Limb (tissue), 2 donors: ENCODE results near the gene C9orf50.
A peak's percentile ranks its signal among the peaks of the same experiment; 100 is the strongest.

Experiments used
- DNase-seq, 2 donors: peaks; one replicate each; pipeline ENCODE4 v3.0.0-alpha.2; 2016; ENCODE audit errors: extremely low spot score in 2 of 2

C9orf50 gene

DNA sequence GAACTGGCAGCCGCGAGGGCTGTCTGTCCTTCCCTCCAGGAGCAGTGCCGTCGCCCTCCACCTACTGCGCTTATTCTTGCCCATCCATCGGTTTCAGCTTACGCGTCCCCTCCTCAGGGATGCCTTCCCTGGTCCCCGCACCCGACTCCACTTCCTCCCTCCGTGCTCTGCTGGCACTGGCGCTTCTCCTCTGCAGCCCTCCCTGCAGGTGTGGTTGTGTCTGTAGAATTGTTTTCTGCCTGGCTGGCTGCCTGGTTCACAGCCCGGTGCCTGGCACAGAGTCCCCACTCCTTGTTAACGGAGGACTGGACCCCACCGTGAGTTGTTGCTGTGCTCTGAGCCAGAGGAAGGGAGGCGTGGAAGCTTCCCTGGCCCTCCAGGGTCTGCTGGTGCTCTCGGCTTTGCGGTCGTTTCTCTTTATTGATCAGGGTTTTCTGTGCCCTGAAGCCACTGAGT is 10.8 kb upstream of the C9orf50 start:
- DNase-seq: no peak

DNA sequence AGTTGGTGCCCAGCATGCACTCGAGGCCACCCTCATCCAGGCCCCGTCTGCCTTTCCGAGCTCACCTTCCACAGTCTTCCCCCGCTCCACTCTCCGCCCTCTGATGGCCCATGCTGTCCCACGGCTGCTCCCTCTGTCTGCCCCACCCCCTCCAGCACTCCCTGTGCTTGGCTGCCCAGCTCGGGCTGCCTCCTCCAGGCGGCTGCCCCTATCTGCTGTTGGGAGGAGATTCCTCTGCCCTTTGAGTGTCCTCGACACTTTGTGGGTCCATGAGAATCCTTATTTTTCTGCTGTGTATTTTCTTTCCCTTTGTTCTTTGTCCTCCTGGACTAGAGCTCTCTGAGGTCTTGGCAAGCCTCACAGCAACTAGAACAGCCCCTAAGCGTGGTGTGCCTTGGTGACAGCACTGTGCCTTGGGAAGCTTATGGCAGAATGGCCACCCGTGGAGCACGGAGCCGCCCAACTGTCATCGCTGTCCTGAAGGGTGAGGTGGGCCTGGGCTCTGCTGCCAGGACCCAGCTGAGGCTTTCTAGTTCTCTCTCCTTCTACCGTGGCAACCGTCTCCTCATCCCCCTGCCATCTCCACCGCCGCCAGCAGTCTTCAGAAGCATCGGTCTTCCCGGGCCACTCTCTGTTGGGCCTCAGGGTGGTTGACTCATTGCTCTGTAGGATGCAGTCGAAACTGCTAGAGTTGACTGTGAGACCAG is 10.2 kb upstream of the C9orf50 start:
- DNase-seq: no peak

DNA sequence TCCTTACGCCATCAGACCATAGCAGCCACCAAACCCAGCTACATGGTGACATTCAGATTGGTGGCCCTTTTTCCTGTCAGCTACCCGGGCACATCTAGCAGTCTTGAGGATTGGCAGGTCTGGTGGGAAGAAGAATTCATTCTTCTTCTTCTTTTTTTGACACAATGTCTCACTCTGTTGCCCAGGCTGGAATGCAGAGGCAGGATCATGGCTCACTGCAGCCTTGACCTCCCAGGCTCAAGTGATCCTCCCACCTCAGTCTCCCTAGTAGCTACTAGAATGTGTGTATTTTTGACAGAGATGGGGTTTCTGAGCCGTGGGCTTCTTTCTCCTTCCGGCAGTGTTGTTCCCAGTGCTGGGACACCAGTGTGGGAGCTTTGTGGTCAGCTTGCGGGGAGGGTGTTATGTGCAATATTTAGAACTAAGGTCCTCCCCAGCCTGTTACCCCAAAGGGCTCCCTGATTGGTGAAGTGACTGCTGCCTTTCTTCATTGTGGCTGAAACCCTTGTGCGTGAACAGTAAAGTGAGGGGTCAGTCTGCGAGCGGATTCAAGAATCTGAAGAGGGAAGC is 8.4 kb upstream of the C9orf50 start:
- no peak for DNase-seq

GRCh38 chr9:129628709-129629108 is 7.8 kb upstream of the C9orf50 start:
- no peak for DNase-seq

- no peak for DNase-seq
These were observed 6.9 kb upstream of the C9orf50 start for GRCh38 chr9:129627556-129628440.

DNA sequence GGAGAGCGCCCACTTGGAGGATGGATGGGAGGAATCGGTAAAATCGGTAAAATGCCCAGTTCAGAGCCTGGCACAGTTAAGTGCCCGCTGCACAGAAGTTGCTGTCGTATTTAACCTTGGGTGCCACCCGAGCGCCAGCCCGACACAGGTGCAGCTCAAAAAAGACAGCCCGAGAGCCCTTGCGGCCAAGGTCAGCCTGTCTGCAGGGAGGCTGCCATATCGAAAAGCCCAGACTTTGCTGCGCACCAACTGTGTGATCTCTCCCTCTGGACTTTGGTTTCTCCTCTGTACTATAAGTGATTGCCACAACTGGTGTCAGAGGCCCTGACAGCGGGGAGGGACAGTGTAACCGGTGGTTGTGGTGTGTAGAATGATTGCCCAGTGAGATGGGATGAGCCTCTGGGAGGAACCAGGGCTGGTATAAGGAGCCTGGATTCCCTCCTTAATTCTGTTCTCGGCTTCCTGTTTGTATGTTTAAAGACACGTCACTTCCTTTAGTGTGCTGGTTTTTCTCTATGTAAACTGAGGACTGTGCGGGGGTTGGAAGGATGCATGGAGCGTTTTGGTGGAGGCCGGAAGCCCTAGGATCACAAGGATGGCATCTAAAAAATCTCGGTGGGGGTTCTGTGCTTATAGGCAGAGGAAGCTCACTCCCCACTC is 5.9 kb upstream of the C9orf50 start:
- no peak for DNase-seq

GRCh38 chr9:129626079-129626624 is 5.3 kb upstream of the C9orf50 start, which contains the start of gene NTMT1:
Gene NTMT1 (plus strand): TSS chr9:129626163. CDS start chr9:129632704, 6,541 bp downstream.
- peak; percentile 85 to 94 for DNase-seq

GRCh38 chr9:129624947-129625346 is 4.0 kb upstream of the C9orf50 start:
- no peak for DNase-seq

DNA sequence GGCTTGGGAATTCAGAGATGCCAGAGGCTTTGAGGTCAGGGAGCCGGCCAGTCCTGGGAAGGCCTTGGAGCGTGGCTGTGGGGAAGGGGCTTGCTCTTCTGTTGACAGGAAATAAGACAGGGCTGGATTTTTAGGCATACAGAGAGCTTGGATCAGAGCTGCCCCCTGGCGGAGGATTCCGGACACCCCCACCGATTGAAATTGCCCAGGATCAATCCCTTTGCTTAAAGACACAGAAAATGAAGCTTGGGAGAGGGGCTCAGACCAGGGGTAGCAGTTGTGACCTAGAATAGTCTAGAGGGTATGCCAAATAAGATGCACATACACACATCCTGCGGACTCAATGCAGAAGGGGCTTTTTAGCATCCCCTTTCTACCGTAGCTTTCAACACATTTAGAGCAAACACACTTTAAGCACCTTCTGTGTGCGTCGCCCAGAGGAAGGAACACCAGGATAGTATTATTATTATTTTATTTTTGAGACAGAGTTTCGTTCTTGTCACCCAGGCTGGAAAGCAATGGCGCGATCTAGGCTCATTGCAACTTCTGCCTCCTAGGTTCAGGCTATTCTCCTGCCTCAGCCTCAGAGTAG is 3.4 kb upstream of the C9orf50 start:
- DNase-seq: peak; percentile 52 to 78

GRCh38 chr9:129623331-129623730 is 2.4 kb upstream of the C9orf50 start:
- no peak for DNase-seq

GRCh38 chr9:129619787-129620668 is 873 bp downstream of the C9orf50 start:
- DNase-seq: peak in 1 of 2 donors; percentile 66

DNA sequence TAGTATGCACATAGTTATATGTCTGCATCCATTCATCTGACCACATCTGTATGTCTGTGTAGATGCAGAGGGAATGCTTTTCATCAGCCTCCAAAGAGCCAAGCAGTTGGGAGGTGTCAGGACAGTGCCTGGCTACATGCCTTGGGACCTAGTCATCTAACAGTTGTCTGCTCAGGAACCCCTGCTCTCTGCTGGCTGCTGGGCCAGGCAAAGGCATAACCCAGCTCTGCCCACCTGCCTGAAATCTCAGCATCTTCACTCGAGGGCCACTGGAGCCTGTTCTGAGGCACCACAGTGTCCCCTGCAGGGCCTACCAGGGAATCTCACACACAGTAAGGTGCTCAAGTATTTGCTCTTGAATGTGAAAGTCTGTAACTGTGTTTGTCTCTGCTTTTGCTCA is 3.7 kb downstream of the C9orf50 start:
- DNase-seq: no peak

DNA sequence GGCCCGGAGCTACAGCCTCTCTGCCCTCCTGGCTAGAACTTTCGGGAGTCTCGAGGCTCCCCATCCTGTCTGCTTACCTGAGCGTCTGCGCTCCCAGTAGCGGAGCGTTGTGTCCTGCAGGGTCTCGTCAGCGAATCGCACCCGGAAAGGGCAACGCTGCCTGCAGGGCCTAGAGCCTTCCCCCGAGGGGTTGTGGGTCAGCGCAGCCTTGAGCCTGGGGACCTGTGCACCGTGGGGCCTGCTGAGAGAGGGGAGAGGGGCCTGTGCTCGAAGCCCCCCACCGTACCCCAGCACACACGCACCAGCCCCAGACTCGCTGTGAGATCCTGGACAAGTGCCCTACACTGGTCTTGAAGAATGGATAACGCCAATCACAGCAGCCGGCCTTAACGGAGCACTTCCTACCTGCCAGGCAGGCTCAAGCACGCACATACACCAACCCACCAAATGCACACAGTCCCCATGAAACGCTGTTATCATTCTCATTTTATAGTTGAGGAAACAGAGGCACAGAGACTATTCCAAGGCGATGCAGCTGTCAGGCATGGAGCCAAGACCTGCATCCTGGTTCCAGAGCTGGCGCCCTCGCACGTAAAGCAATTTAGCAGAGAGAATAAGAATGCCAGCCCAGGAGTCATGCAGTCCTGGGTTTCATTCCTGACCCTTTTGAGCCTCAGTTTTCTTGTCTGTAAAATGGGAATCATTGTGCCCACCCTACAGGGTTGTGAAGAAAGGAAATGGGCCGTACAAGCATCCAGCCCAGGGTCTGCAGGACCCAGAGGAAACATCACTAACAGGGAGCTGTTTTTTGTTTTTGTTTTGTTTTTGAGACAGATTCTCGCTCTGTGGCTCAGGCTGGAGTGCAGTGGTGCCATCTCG is 5.3 kb downstream of the C9orf50 start:
- DNase-seq: no peak

DNA sequence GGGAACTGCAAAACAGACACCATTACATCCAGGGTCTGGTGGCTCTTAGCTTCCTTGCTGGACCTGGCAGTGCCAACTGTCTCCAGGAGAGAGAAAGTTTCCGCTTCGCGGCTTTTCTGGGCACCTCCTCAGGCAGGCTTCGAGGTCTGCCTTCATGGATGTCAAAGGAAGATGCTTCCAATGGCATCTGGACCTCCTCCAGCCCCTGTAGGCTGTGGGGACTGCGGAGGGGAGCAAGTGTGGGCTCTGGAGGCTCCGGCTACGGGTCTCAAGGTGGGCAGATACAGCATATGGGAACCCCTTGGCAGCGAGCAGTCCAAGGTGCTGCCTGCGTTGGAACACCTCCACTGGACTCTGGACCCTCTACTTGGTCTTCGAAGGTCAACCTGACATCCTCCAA is 6.0 kb downstream of the C9orf50 start:
- DNase-seq: no peak

DNA sequence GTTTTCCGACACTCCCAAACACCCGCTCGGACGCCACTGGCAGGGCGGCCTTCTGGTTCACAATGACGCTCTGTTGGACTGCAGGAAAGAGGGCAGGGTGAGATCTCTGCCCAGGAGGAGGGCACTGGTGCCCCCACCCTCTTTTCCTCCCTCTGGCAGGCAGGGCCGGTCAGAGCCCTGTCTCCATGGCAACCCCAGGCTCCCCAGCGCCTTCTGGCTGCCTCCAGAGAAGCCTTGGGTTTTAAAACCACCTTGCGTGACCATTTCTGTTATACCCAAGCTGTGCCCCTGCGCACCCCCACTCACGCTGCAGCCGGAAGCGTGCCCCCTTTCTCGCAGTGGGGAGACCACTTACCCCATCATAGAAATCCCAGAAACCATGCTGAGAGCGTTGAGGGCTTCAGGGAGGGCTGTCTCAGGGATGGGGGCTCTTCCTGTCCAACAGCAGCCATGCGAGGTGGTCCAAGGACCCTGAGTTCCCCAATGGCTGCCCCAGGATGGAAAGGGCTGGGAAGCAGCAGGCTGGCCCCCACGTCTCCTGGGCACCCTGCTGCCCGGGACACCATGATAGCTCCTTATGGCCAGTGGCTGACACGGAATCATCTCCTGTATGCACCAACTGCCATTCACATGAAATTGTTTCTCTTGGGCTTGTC is 7.3 kb downstream of the C9orf50 start:
- peak in 1 of 2 donors; percentile 68 for DNase-seq

DNA sequence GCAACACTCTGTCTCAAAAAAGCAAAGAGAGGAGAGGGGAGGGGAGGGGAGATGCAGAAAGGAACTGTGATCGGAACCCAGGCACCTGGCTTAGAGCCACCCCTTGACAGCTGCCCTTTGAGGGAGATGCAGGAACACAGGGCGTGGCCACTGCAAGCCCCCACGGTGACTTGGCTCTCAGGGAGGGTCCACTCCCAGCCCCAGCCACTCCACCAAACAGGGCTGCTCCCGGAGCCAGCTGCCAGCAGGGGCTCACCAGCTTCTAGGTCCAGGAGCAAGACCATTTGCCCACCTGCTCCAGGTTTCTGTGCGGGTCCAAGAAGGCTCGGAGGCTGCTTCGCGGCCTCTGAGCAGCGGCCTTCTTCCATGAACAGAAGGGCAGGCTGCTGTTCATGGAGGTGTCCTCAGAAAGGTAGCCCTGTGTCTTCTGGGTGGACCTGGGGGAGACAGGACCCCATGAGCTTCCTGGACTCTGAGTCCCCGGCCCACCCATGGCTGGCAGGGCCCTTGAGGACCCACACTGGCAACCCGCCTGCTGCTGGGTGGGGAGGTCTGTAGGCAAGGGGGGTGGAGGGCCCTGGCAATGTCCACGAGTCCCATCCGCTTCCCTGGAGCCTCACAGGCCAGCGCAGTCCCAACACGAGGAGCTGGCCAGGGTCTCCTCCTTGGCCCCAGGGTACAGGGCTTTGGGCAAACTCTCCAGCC is 7.9 kb downstream of the C9orf50 start:
- no peak for DNase-seq

GRCh38 chr9:129612123-129612522 is 8.8 kb downstream of the C9orf50 start:
- no peak for DNase-seq

GRCh38 chr9:129611307-129611800 is 9.5 kb downstream of the C9orf50 start:
- no peak for DNase-seq
